HCT116 (cell line): ENCODE data around the gene RASSF5. TPM values are rescaled to one million over a fixed set of nuclear protein-coding genes. Genes with fewer than 3 reads are reported as not detected.

ENCODE experiments used
- ATAC-seq: fragments of 200-7000 bp; cut with Tn5 transposase; 2 replicates; pipeline ENCODE4 v1.9.1; 2020; ENCODE audit warnings: mild to moderate bottlenecking, moderate library complexity
- BruUV-seq: library from RNA; stranded (reverse); fragments of 400-500 nt; replicated peaks from 2 replicates; lab custom pipeline; 2021; lab: Mats Ljungman, UMichigan
- CTCF ChIA-PET: fragments of 300-600 bp; sonication (Branson Sonifier 250); formaldehyde crosslinking; loops from one replicate; lab custom pipeline; 2021; ENCODE audit warnings: antibody characterized with exemption; lab: Charles Lee
- POLR2A ChIA-PET: fragments of 300-600, 350-600 bp; sonication (Branson Sonifier 250); formaldehyde crosslinking; loops from one replicate; lab custom pipeline; 2021; ENCODE audit warnings: antibody characterized with exemption; lab: Charles Lee
- RAD21 ChIA-PET, 2 experiments: fragments of 300-600 bp; sonication (Branson Sonifier 250); formaldehyde crosslinking; loops; one replicate each; lab custom pipeline; 2023; ENCODE audit warnings: low total read pairs in 2 of 2; ENCODE audit not compliant: uncharacterized antibody in 2 of 2, unreplicated experiment in 2 of 2, low non-redundant PET in 1 of 2; lab: Charles Lee
- DNase-seq: peaks from one replicate; pipeline ENCODE4 v3.0.0-alpha.2; 2010; ENCODE audit warnings: low read depth, low spot score
- H2AFZ ChIP-seq: fragments of 200-600 bp; shearing (Covaris generic), sonication (generic); 2 replicates; pipeline ENCODE4 v1.6.1; 2017; ENCODE audit warnings: low read depth, mixed run types, mixed read lengths, antibody characterized with exemption, low read length; ENCODE audit not compliant: poor library complexity, severe bottlenecking
- H3K27ac ChIP-seq: 2 replicates; pipeline ENCODE4 v1.5.1; 2012; ENCODE audit warnings: low read depth, low read length
- H3K27me3 ChIP-seq: fragments of 200-600 bp; sonication (generic); 2 replicates; pipeline ENCODE4 v1.6.1; 2016; ENCODE audit warnings: mixed run types, low read length, mixed read lengths; ENCODE audit not compliant: insufficient read depth
- H3K36me3 ChIP-seq, 2 experiments: fragments of 200-500 bp in 1 of 2; fragments of 200-600 bp in 1 of 2; sonication (Bioruptor generic) in 1 of 2; sonication (generic) in 1 of 2; 2 replicates each; pipeline versions ENCODE4 v1.5.1 to v1.6.1; 2014 to 2016; ENCODE audit warnings: low read length in 2 of 2, inconsistent platforms in 1 of 2, mixed read lengths in 1 of 2, mixed run types in 1 of 2; ENCODE audit not compliant: insufficient read depth in 2 of 2, control insufficient read depth in 1 of 2
- H3K4me1 ChIP-seq, 2 experiments: fragments of 200-600 bp in 1 of 2; sonication (generic) in 1 of 2; 2 replicates each; pipeline versions ENCODE4 v1.5.1 to v1.6.1; 2012 to 2017; ENCODE audit warnings: low read length in 2 of 2, inconsistent platforms in 1 of 2, mild to moderate bottlenecking in 1 of 2, mixed read lengths in 1 of 2, mixed run types in 1 of 2, moderate library complexity in 1 of 2; ENCODE audit not compliant: insufficient read depth in 2 of 2, control insufficient read depth in 1 of 2
- H3K4me2 ChIP-seq: fragments of 200-600 bp; sonication (generic); 2 replicates; pipeline ENCODE4 v1.6.1; 2017; ENCODE audit warnings: mixed run types, low read length, mixed read lengths
- H3K4me3 ChIP-seq, 2 experiments: fragments of 200-600 bp in 1 of 2; sonication (generic) in 1 of 2; replicated peaks in 1 of 2; 2 replicates each; pipeline ENCODE4 v1.5.1; 2011 to 2016; ENCODE audit warnings: low read length in 2 of 2, control low read depth in 1 of 2, low read depth in 1 of 2, mild to moderate bottlenecking in 1 of 2, mixed read lengths in 1 of 2, mixed run types in 1 of 2
- H3K79me2 ChIP-seq: fragments of 200-600 bp; sonication (generic); 2 replicates; pipeline ENCODE4 v1.6.1; 2017; ENCODE audit warnings: mild to moderate bottlenecking, mixed run types, low read length, moderate library complexity, mixed read lengths; ENCODE audit not compliant: insufficient read depth
- H3K9ac ChIP-seq: fragments of 200-600 bp; sonication (generic); 2 replicates; pipeline ENCODE4 v1.6.1; 2016; ENCODE audit warnings: low read length, mixed read lengths
- H3K9me2 ChIP-seq: fragments of 200-600 bp; sonication (generic), shearing (Covaris generic); 2 replicates; pipeline ENCODE4 v1.6.1; 2017; ENCODE audit warnings: mixed run types, mild to moderate bottlenecking, moderate library complexity; ENCODE audit not compliant: insufficient read depth
- H3K9me3 ChIP-seq, 2 experiments: fragments of 200-500 bp in 1 of 2; fragments of 200-600 bp in 1 of 2; sonication (Bioruptor generic) in 1 of 2; sonication (generic) in 1 of 2; 2 replicates each; pipeline ENCODE4 v1.6.1; 2014 to 2017; ENCODE audit warnings: low read length in 2 of 2, mixed read lengths in 2 of 2, inconsistent platforms in 1 of 2, low read depth in 1 of 2, mild to moderate bottlenecking in 1 of 2, mixed run types in 1 of 2, moderate library complexity in 1 of 2; ENCODE audit not compliant: control insufficient read depth in 1 of 2, insufficient read depth in 1 of 2
- H4K20me1 ChIP-seq: fragments of 200-600 bp; sonication (generic), shearing (Covaris generic); 2 replicates; pipeline ENCODE4 v1.6.1; 2017; ENCODE audit warnings: mixed run types, mild to moderate bottlenecking, moderate library complexity; ENCODE audit not compliant: insufficient read depth
- CEBPB ChIP-seq: IDR thresholded peaks from 2 replicates; pipeline ENCODE4 v1.6.1; 2012; ENCODE audit warnings: low read depth
- EZH2phosphoT487 ChIP-seq: fragments of 200-600 bp; IDR thresholded peaks from 2 replicates; pipeline ENCODE4 v1.6.1; 2018; ENCODE audit warnings: antibody characterized with exemption, borderline replicate concordance
- POLR2A ChIP-seq: IDR thresholded peaks from 2 replicates; pipeline ENCODE4 v1.7.0; 2011; ENCODE audit warnings: borderline replicate concordance; ENCODE audit not compliant: insufficient read depth, insufficient read length; ENCODE audit errors: extremely low read depth
- ZNF274 ChIP-seq: fragments of 200-500 bp; sonication (Bioruptor generic); IDR thresholded peaks from 2 replicates; pipeline ENCODE4 v1.6.1; 2014; ENCODE audit warnings: mild to moderate bottlenecking, low read depth, low read length, inconsistent platforms
- intact Hi-C: fragments of 100-400 bp; cut with micrococcal nuclease; formaldehyde crosslinking; loops from 2 replicates; pipeline ENCODE4 v1.10.0; 2022
- total RNA-seq: library from RNA; stranded (reverse); gene quantifications from one replicate; pipeline ENCODE4 v1.2.1, GENCODE V29; 2021; ENCODE audit not compliant: unreplicated experiment
- TF ChIP-seq, protein P1 (sequence below): IDR thresholded peaks from 2 replicates; pipeline ENCODE4 v1.6.1; 2012
- TF ChIP-seq, protein P2 (sequence below): IDR thresholded peaks from 2 replicates; pipeline ENCODE4 v1.6.1; 2012; ENCODE audit warnings: low read depth

The RASSF5 gene
- total RNA-seq, 1 experiment from 2014 or later: 5.4 TPM

DNA sequence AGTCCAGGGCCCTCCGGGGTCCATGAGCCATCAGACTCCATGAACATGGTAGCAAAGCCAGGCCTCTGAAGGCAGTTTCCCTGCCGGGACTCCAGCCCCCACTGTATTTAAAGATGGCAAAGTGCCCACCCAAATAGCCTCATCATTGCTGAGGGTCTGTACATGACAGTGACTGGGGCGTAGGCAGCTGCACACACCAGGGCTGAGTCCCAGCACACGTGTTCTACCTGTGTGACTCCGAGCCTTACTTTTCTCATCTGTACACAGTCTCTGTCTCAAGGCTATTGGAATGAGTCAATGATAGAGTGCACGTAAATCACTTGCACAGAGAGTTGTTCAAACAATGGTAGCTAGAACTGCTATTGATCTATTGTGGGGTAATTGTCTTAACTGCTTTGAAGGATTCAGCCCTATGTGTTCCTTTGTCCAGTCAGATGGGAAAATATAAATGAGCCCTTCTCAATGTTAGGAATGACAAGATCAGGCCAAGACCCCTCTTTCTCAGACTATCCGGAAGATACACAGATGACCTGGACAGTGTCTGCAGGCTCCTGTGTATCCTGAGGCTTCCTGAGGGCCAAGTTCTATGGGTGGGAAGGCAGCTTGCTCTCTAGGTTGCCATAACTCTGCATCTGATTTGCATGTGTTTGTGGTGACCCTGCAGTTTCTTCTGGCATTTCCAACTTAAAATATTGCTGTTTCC is 48.9 kb downstream of the RASSF5 start:
- CTCF ChIA-PET: interaction anchor here (1.8 kb wide), 1 partner anchor 12 kb away, joined by 6 read pairs; no protein-coding TSS in a partner anchor
- no peaks in the 10 kb centered on the region for H3K27me3 ChIP-seq
- no peaks in the 10 kb centered on the region for H3K36me3 ChIP-seq
- peak overlapping the region; percentile 68 for H3K4me2 ChIP-seq
- H3K4me1 ChIP-seq: peaks cover 5 to 23% of the 10 kb centered on the region in 2 experiments; a peak in 3 of 4 replicates
- TF ChIP-seq, protein P1, sequence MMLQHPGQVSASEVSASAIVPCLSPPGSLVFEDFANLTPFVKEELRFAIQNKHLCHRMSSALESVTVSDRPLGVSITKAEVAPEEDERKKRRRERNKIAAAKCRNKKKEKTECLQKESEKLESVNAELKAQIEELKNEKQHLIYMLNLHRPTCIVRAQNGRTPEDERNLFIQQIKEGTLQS: no peak
- no peak for TF ChIP-seq ZNF274
- TF ChIP-seq, protein P2, sequence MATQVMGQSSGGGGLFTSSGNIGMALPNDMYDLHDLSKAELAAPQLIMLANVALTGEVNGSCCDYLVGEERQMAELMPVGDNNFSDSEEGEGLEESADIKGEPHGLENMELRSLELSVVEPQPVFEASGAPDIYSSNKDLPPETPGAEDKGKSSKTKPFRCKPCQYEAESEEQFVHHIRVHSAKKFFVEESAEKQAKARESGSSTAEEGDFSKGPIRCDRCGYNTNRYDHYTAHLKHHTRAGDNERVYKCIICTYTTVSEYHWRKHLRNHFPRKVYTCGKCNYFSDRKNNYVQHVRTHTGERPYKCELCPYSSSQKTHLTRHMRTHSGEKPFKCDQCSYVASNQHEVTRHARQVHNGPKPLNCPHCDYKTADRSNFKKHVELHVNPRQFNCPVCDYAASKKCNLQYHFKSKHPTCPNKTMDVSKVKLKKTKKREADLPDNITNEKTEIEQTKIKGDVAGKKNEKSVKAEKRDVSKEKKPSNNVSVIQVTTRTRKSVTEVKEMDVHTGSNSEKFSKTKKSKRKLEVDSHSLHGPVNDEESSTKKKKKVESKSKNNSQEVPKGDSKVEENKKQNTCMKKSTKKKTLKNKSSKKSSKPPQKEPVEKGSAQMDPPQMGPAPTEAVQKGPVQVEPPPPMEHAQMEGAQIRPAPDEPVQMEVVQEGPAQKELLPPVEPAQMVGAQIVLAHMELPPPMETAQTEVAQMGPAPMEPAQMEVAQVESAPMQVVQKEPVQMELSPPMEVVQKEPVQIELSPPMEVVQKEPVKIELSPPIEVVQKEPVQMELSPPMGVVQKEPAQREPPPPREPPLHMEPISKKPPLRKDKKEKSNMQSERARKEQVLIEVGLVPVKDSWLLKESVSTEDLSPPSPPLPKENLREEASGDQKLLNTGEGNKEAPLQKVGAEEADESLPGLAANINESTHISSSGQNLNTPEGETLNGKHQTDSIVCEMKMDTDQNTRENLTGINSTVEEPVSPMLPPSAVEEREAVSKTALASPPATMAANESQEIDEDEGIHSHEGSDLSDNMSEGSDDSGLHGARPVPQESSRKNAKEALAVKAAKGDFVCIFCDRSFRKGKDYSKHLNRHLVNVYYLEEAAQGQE: no peak
- no peak for TF ChIP-seq POLR2A
- TF ChIP-seq CEBPB: no peak
- no peak for TF ChIP-seq EZH2phosphoT487
- H3K79me2 ChIP-seq: no peaks in the 10 kb centered on the region
- no peak overlapping the region for H3K27ac ChIP-seq
- no peak for DNase-seq
- BruUV-seq: no TSS peak
- intact Hi-C loops: no loop called here
- peak overlapping the region in 1 of 2 experiments; percentile 56; a peak in 1 of 4 replicates for H3K4me3 ChIP-seq
- H3K9ac ChIP-seq: no peak overlapping the region; the same call in 1 of the 2 replicates
- H2AFZ ChIP-seq: no peak overlapping the region
- POLR2A ChIA-PET: no interaction called here
- no peaks in the 10 kb centered on the region for H3K9me3 ChIP-seq
- no peaks in the 10 kb centered on the region for H4K20me1 ChIP-seq
- H3K9me2 ChIP-seq: no peaks in the 10 kb centered on the region
- peak; percentile 8; the same call in 1 of the 2 replicates for ATAC-seq
- RAD21 ChIA-PET: no interaction called here
